ENCODE results near the gene USP34. TPM values are rescaled to one million over a fixed set of nuclear protein-coding genes. Genes with fewer than 3 reads are reported as not detected.

Gene USP34
- total RNA-seq, 2 donors from 2014 or later, result 111 to 126 TPM

DNA sequence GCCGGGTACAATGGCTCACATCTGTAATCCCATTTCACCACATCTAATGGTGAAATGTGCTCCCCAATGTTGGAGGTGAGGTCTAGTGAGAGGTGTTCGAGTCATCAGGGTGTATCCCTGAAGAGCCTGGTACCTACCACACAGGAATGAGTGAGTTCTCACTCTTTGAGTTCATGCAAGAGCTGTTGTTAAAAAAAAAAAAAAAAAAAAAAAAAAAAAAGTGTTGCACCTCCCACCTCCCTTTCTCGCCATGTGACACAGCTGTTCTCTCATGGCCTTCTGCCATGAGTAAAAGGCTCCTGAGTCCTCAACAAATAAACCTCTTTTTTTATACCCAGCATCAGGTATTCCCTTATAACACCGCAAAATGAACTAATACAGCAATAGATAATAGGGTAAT is 202.6 kb downstream of the USP34 start:
- H3K36me3 Mint-ChIP-seq, result peaks cover 0 to 19% of the 10 kb centered on the region in 2 donors
- no peak overlapping the region for H3K27ac Mint-ChIP-seq
- H3K9me3 Mint-ChIP-seq, result no peaks in the 10 kb centered on the region
- DNase-seq (ENCODE audit: low spot score in 2 of 2) (no peak), ATAC-seq (peak in 1 of 2 donors; percentile 73)

DNA sequence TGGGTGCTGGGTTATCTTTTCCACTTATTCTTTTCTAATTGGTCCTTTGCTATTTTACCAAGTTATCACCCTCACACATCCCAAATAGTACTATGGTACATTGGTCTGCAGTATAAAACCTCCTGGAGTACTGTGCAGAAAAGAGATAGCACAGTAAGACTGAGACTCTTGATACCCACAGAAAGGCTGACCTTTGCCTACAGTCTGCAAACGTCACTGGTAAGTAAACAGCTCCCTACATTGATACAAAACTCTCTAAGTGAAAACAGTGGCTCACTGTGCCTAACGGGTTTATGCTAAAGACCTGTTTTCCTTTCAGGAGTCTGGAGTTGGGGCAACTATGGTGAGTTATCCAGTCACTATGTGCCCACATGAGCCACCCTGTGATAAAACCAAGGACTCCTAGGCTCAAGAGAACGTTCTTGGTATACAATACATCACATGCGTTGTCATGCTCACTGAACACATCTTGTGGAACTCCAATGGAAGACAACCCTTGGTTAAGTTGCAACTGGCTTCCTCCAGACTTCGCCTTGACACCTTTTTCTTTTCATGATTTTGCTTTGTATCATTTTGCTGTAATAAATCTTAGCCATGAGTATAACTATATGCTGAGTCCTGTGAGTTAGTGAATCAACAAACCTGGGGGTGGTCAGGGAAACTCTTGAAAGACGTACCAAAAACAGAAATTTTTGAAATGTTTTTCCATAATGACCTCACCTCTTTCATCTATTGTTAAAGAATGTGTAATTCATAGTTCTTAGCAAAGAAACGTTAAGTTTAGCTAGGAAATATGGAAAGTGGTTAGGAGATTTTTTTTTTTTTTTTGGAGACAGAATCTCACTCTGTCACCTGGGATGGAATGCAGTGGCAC is 204.0 kb downstream of the USP34 start:
- H3K27ac Mint-ChIP-seq, result no peak overlapping the region
- H3K36me3 Mint-ChIP-seq, result peaks cover 0 to 13% of the 10 kb centered on the region in 2 donors
- ATAC-seq (peak in 1 of 2 donors; percentile 19), DNase-seq (ENCODE audit: low spot score in 2 of 2) (no peak)
- H3K9me3 Mint-ChIP-seq, result no peaks in the 10 kb centered on the region

DNA sequence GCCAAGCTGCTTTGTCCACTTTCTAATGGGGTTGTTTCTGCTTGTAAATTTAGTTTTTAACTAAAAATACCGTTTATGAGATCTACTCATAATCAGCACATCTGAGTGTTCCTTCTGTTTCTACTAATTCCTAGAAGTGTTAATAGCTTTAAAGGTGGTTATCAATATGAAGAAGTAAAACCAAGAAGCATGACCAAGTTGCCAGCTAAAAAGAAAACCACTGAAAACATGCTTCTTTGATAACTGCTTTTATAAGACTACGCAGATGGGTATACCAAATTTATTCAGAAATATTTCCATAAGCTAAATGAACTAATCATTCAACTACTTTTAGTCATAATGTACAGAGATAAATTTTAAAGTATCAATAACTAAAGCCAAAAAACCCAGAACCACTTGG is 207.1 kb downstream of the USP34 start:
- ATAC-seq, result peak in 1 of 2 donors; percentile 77
- H3K9me3 Mint-ChIP-seq, result no peaks in the 10 kb centered on the region
- H3K36me3 Mint-ChIP-seq, result peaks cover 0 to 13% of the 10 kb centered on the region in 2 donors
- peak overlapping the region in 1 of 2 donors; percentile 93 for H3K27ac Mint-ChIP-seq
- DNase-seq (ENCODE audit: low spot score in 2 of 2), result no peak

DNA sequence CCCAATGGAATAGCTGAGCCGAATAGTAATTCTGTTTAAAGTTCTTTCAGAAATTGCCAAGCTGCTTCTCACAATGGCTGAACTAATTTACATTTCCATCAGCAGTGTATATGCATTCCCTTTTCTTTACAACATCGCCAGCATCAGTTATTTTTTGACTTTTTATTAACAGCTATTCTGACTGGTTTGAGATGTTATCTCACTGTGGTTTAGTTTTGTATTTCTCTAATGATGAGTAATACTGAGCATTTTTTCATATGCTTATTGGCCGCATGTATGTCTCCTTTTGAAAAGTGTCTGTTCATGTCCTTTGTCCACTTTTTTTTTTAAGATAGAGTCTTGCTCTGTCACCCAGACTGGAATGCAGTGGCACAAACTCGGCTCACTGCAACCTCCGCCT is 208.2 kb downstream of the USP34 start:
- no peaks in the 10 kb centered on the region for H3K9me3 Mint-ChIP-seq
- peak overlapping the region; percentile 11 to 46 for H3K27ac Mint-ChIP-seq
- peaks cover 0 to 7% of the 10 kb centered on the region in 2 donors for H3K36me3 Mint-ChIP-seq
- no peak for ATAC-seq
- no peak for DNase-seq (ENCODE audit: low spot score in 2 of 2)

DNA sequence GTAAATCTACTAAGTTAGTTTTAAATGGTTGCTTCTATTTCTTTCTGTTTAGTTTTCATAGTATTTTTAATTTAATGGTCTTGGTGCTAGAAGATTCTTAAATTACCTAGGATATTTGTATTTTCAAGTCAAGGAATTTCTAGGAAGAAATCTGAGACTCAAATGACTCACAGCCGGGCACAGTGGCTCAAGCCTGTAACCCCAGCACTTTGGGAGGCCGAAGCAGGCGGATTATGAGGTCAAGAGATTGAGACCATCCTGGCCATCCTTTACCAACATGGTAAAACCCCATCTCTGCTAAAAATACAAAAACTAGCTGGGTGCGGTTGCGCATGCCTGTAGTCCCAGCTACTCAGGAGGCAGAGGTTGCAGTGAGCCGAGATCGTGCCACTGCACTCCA is 213.4 kb downstream of the USP34 start:
- no peak for ATAC-seq
- DNase-seq (ENCODE audit: low spot score in 2 of 2), result no peak
- no peak overlapping the region for H3K27ac Mint-ChIP-seq
- H3K36me3 Mint-ChIP-seq, result peaks cover 5 to 13% of the 10 kb centered on the region in 2 donors
- no peaks in the 10 kb centered on the region for H3K9me3 Mint-ChIP-seq

DNA sequence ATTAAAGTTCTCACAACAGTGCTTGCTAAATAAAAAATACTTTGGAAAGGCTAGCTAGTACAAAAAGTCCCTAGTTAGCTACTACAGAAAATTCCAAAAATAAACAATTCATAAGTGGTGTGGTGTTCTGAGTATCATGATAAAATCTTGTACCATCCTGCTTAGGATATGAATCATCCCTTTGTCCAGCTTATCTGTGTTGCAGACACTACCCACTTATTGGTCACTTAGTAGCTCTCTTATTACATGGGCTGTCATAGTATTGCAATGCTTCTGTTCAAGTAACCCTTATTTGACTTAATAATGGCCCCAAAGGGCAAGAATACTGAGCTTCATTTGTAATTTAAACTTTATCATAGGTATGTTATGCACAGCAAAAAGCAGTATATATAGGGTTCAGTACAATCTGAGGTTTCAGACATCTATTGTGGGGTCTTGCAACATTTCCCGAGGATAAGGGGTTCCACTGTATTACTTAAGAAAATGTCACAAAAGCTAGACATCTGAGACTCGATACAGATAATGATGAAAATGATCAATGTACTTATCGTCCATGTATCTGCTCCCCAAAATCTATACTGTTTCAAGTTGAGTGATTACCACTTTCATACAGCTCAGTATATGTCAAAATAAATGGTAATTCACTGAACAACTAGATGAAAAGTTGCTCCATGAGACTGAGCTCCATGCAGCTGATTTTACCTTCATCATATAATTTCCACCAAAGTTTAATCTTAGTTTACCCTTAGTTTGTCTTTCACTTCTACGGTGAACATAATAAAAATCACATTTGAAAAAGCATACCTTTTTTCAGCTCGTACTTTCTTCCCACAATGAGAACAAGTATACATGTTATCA is 215.1 kb downstream of the USP34 start:
- no peak overlapping the region for H3K27ac Mint-ChIP-seq

DNA sequence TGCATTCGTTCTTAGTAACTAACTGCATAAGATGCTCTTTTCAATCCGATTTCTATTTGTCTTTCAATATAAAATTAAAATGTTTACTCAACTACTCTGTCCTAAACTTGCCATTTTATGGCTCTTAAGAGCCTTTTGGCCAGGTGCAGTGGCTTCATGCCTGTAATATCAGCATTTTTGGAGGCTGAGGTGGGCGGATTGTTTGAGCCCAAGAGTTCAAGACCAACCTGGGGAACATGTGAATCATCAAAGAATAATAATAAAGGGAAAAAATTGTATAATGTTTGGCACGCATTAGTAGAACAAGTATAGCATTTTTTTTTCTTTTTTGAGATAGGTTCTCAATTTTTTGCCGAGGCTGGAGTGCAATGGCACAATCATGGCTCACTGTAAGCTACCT is 216.4 kb downstream of the USP34 start:
- no peak for DNase-seq (ENCODE audit: low spot score in 2 of 2)
- Mint-ChIP-seq H3K36me3 (peaks cover 9 to 13% of the 10 kb centered on the region in 2 donors), H3K27ac (peak overlapping the region; percentile 18 to 30), H3K9me3 (no peaks in the 10 kb centered on the region)
- ATAC-seq, result no peak

More for the DNA sequence above, 215.1 kb downstream of the USP34 start:
- ATAC-seq (peak in 1 of 2 donors; percentile 26), DNase-seq (ENCODE audit: low spot score in 2 of 2) (no peak)
- peaks cover 9 to 13% of the 10 kb centered on the region in 2 donors for H3K36me3 Mint-ChIP-seq
- H3K9me3 Mint-ChIP-seq, result no peaks in the 10 kb centered on the region

DNA sequence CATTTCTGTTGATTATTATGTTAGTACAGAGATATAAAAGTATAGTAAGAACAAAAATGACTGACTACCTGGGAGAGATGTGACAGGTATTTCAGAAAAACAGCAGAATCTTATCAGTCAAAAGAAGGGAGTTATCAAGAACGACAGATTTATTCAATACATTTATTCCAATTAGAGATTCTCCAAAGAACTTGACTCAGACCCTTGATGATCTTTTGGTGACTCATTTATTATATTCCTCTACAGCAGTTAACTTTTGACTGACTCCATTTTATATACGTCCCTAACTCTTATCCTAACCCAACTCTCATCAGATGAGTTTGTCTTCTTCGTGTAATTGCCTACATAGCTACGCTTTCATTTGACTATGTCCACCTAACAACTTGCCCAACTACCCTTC is 217.8 kb downstream of the USP34 start:
- Mint-ChIP-seq H3K9me3 (no peaks in the 10 kb centered on the region), H3K36me3 (peaks cover 11 to 13% of the 10 kb centered on the region in 2 donors), H3K27ac (peak overlapping the region in 1 of 2 donors; percentile 30)
- DNase-seq (ENCODE audit: low spot score in 2 of 2), result no peak
- ATAC-seq, result no peak

DNA sequence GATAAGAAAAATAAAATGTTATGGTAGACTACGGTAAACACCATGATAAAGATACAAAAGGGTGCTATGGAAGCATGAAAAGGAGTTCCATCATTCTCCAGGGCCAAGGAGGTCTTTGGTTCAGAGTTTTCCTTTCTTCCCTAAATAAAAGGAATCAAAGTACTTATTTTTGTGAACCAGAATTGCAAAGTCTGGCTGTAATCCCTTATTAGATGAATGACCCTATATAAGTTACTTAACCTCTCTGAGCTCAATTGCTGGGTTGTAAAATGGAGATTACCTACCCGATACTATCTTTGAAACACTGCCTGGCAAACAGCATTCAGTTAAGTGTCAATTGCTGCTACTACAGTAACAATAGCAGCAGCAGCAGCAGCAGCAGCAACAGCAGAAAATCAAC is 218.9 kb downstream of the USP34 start:
- H3K36me3 Mint-ChIP-seq, result peaks cover 13 to 21% of the 10 kb centered on the region in 2 donors

DNA sequence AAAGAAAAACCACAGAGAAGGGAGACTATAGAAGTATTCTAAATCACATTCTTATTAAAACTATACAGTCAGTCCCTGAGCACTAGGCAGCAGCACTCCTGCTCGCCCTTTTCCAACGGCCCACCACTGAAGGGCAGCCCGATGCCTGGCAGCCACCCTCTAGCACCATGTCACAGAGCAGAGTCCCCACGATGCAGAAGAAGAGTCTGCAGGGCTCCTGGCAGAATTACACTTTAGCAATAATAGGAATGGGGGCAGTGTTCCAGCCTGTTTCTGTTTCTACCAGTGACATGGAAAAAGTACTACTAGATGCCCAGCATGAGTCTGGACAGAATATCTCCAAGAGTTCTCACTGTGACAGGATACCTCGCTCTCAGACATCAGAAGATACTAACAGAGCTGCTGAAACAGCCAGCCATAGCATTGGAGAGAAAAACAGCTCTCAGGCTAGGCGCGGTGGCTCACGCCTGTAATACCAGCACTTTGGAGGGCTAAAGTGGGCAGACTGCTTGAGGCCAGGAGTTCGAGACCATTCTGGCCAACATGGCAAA is 221.3 kb downstream of the USP34 start:
- no peak overlapping the region for H3K27ac Mint-ChIP-seq
- peaks cover 9 to 21% of the 10 kb centered on the region in 2 donors for H3K36me3 Mint-ChIP-seq
- H3K9me3 Mint-ChIP-seq, result no peaks in the 10 kb centered on the region
- DNase-seq (ENCODE audit: low spot score in 2 of 2) (no peak), ATAC-seq (no peak)

More for the DNA sequence above, 218.9 kb downstream of the USP34 start:
- no peak for DNase-seq (ENCODE audit: low spot score in 2 of 2)
- Mint-ChIP-seq H3K27ac (no peak overlapping the region), H3K9me3 (no peaks in the 10 kb centered on the region)
- no peak for ATAC-seq

DNA sequence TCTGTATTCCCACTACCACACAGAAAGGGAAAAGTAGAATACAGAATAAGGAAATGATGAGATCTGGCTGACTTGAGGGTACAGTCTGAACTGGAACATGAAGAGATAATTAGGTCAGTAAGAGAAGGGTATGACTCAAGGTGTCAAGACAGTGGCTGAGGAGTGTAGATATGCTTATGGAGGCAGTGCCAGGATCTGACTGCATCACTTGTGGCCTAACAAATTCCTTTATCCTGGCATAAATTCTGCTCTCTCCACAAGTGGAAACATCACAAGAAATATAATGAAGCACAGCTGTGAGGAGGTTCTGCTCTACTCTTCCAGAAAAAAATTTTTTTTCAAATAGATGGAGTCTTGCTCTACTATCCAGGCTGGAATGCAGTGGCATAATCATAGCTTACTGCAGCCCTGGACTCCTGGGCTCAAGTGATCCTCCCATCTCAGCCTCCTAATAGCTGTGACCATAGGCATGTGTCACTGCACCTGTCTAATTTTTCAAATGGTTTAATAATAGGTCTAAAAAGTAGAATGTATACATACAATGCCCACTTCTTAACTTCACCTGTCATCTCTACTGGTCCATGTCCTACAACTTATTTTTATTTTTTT is 223.6 kb downstream of the USP34 start:
- H3K9me3 Mint-ChIP-seq, result no peaks in the 10 kb centered on the region
- DNase-seq (ENCODE audit: low spot score in 2 of 2), result no peak
- no peak for ATAC-seq
- H3K27ac Mint-ChIP-seq, result peak overlapping the region in 1 of 2 donors; percentile 10
- peaks cover 14 to 19% of the 10 kb centered on the region in 2 donors for H3K36me3 Mint-ChIP-seq

DNA sequence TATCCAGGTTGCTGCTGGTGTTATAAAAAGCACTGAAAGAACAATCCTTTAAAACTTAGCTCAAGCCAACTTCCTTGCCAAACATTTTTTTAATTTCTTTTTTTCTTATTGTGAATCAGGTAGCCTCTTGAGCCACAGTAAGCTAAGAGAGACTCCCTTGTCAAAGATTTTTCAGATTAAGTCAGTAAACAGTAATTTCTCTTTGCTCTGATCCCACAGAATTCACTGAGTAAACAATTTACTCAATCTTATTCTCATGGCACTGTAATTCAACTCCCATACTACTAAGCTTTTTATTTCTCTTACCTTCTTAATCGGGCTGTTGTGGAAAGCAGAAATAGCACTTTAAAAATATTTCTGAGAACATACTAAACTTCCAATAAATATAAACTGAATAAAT is 226.2 kb downstream of the USP34 start:
- Mint-ChIP-seq H3K36me3 (peaks cover 20 to 32% of the 10 kb centered on the region in 2 donors), H3K27ac (no peak overlapping the region), H3K9me3 (no peaks in the 10 kb centered on the region)
- no peak for ATAC-seq
- DNase-seq (ENCODE audit: low spot score in 2 of 2), result no peak

DNA sequence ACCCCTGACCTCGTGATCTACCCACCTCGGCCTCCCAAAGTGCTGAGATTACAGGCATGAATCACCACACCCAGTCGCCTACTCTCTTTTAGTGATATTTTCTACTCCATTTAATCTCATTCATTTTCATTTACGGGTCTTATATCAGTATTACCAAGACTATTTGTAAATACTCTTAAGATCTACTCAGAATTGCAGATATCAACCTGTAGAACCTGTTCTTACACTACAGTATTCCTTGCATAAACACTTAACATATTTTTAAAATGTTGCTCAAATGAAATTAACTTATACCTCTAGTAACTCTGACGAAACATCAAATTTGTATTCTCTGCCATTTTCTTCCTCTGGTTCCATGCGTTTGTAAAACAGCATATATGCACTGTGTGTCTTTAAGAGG is 229.6 kb downstream of the USP34 start:
- H3K27ac Mint-ChIP-seq, result peak overlapping the region; percentile 24 to 54
- ATAC-seq (no peak), DNase-seq (ENCODE audit: low spot score in 2 of 2) (no peak)
- peaks cover 8 to 43% of the 10 kb centered on the region in 2 donors for H3K36me3 Mint-ChIP-seq
- H3K9me3 Mint-ChIP-seq, result no peaks in the 10 kb centered on the region

DNA sequence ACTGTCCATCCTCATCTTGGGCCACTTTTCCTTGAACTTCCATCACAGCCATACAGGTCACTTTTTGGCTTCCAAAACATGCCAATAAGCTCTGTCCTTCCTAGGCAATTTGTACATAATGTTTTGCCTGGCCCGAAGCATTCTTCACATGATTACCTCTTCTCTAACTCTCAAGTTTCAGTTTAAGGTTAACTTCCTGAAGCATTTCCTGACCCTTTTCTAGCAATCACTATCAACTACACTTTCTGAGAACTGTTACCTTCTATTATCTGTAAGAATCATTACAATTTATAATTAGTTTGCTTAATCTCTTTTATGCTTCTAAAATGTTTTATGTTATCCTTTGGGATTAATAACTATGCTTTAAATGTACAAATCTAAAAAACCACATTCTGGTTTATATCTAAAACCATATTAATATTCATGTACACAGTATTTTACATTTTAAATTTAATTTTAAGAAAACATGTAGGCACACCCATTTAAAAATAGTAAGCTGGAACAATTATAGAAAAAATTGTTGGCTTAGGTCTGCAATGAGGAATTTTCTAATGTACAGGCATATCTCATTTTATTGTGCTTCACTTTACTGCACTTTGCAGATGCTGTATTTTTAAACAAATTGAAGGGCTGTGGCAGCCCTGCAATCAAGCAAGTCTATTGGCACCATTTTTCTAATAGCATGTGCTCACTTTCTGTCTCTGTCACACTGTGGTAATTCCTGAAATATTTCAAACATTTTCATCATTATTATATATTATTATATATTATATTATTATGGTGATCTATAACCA is 232.5 kb downstream of the USP34 start:
- peak overlapping the region; percentile 65 to 88 for H3K27ac Mint-ChIP-seq
- no peak for ATAC-seq
- no peak for DNase-seq (ENCODE audit: low spot score in 2 of 2)
- no peaks in the 10 kb centered on the region for H3K9me3 Mint-ChIP-seq
- peaks cover 14 to 40% of the 10 kb centered on the region in 2 donors for H3K36me3 Mint-ChIP-seq

DNA sequence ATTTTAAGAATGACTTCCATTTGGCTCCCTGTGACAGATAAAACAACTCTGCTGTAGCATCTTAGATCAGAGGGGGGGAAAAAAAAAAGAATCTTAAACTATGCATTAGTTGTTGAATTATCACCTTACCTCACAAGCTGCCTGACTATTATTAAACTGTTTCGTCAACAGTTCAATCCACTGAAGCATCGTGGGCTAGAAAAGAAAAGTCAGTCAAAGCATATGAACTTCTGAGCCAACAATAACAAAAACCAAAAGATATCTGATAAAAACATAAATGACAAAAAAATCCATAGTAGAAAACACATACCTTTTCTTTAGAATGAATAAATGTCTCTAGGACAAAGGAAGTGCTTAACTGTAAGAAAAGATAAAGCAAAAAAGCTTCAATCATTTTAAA is 235.2 kb downstream of the USP34 start:
- Mint-ChIP-seq H3K9me3 (no peaks in the 10 kb centered on the region), H3K27ac (no peak overlapping the region), H3K36me3 (peaks cover 6 to 24% of the 10 kb centered on the region in 2 donors)
- DNase-seq (ENCODE audit: low spot score in 2 of 2) (no peak), ATAC-seq (no peak)

DNA sequence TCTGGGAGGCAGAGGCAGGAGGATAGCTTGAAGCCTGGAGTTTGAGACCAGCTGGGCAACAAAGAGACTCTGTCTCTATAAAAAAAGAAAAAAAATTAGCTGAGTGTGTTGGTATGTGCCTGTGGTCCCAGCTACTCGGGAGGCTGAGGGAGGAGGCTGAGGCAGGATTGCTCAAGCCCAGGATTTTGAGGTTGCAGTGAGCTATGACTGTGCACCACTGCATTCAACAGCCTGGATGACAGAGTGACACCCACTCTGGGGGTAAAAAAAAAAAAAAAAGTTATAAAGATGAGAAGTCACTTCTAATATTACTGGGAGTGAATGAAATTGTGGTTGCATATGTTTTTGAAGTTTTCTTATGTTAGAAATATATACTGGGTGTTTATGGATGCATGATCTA is 237.3 kb downstream of the USP34 start:
- Mint-ChIP-seq H3K27ac (peak overlapping the region in 1 of 2 donors; percentile 67), H3K36me3 (peaks cover 5 to 23% of the 10 kb centered on the region in 2 donors), H3K9me3 (no peaks in the 10 kb centered on the region)
- ATAC-seq, result peak; percentile 80 to 85
- no peak for DNase-seq (ENCODE audit: low spot score in 2 of 2)

All from activated naive CD4-positive, alpha-beta T cell treated with anti-CD3 and anti-CD28 coated beads, Interleukin-2, amount 50 U/mL, for 72 hours (primary cell).